ENCODE results near the gene CCIN. TPM values are rescaled to one million over a fixed set of nuclear protein-coding genes. Genes with fewer than 3 reads are reported as not detected.

The CCIN gene
- total and polyA plus RNA-seq, 2 of the 13 experiments (the other 11 are each of a cell fraction or from before 2014, with no cell fraction given) = not detected

DNA sequence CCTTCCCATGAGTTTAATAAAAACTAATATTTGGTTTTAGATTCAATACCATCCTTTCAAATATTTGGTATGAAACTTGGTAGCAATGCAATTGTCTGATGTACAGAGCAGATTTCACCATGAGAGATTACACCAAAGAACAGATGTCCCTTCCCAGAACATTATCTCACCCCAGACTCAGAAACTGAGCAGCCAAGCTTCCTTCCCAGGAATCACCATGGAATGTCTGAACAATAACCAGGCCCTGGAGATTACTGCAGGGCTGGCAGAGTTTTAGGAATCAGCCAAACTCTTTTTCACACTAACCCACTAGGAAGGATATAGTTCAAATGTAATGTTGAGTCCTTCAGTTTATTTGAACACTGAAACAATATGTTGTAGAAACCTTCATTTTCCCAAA is 45.4 kb downstream of the CCIN start:
- Histone ChIP-seq H3K27me3 (ENCODE audit: control insufficient read depth in 1 of 2, insufficient read depth in 2 of 2, low read length in 2 of 2) (no peaks in the 10 kb centered on the region), H3K4me2 (ENCODE audit: low read depth, low read length) (no peak overlapping the region), H3K4me1 (ENCODE audit: insufficient read depth, low read length) (no peaks in the 10 kb centered on the region), H3K9ac (ENCODE audit: insufficient read depth, low read depth, low read length) (no peak overlapping the region), H3K27ac (ENCODE audit: extremely low read length, insufficient read depth, low read length) (no peak overlapping the region), H4K20me1 (ENCODE audit: insufficient read depth, low read length) (no peaks in the 10 kb centered on the region), H3K79me2 (ENCODE audit: insufficient read depth, low read length) (peaks cover 4% of the 10 kb centered on the region), H3K4me3 (replicated peaks in 1 of 3; ENCODE audit: insufficient read depth in 1 of 3, low read depth in 2 of 3, low read length in 3 of 3) (no peak overlapping the region), H3K36me3 (replicated peaks in 1 of 2; ENCODE audit: control insufficient read depth in 1 of 2, insufficient read depth in 2 of 2, low read length in 2 of 2) (peaks cover 30 to 82% of the 10 kb centered on the region in 2 experiments), H3K9me3 (ENCODE audit: low read length) (no peaks in the 10 kb centered on the region), H2AFZ (ENCODE audit: low read length) (no peak overlapping the region)
- FAIRE-seq = no peak
- ChIA-PET POLR2A (no interaction called here), CTCF (ENCODE audit: low intra/inter-chr PET ratio, low total read pairs) (no interaction called here)
- intact Hi-C loops (cut with micrococcal nuclease; ENCODE audit: unreplicated experiment) (no loop called here), in situ Hi-C loops (cut with HindIII; ENCODE audit: extremely low pct_ligation_motif_present, low pct_unique_long_range_greater_than_20kb) (no loop called here)
- TF ChIP-seq GTF2F1 (IDR thresholded peaks at IDR 0.05; ENCODE audit: low read length) (no peak), HDAC2 (CRISPR knock-in tag; IDR thresholded peaks at IDR 0.05) (no peak), MZF1 (CRISPR knock-in tag; IDR thresholded peaks at IDR 0.05; ENCODE audit: borderline replicate concordance) (no peak), ZNF674 (CRISPR knock-in tag; IDR thresholded peaks at IDR 0.05; ENCODE audit: low read depth) (no peak), ARNTL (CRISPR knock-in tag; IDR thresholded peaks at IDR 0.05) (no peak)
- TF ChIP-seq, protein P1, sequence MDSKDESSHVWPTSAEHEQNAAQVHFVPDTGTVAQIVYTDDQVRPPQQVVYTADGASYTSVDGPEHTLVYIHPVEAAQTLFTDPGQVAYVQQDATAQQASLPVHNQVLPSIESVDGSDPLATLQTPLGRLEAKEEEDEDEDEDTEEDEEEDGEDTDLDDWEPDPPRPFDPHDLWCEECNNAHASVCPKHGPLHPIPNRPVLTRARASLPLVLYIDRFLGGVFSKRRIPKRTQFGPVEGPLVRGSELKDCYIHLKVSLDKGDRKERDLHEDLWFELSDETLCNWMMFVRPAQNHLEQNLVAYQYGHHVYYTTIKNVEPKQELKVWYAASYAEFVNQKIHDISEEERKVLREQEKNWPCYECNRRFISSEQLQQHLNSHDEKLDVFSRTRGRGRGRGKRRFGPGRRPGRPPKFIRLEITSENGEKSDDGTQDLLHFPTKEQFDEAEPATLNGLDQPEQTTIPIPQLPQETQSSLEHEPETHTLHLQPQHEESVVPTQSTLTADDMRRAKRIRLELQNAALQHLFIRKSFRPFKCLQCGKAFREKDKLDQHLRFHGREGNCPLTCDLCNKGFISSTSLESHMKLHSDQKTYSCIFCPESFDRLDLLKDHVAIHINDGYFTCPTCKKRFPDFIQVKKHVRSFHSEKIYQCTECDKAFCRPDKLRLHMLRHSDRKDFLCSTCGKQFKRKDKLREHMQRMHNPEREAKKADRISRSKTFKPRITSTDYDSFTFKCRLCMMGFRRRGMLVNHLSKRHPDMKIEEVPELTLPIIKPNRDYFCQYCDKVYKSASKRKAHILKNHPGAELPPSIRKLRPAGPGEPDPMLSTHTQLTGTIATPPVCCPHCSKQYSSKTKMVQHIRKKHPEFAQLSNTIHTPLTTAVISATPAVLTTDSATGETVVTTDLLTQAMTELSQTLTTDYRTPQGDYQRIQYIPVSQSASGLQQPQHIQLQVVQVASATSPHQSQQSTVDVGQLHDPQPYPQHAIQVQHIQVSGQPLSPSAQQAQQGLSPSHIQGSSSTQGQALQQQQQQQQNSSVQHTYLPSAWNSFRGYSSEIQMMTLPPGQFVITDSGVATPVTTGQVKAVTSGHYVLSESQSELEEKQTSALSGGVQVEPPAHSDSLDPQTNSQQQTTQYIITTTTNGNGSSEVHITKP (CRISPR knock-in tag; IDR thresholded peaks at IDR 0.05; ENCODE audit: low read depth) = no peak
- TF ChIP-seq, protein P2, sequence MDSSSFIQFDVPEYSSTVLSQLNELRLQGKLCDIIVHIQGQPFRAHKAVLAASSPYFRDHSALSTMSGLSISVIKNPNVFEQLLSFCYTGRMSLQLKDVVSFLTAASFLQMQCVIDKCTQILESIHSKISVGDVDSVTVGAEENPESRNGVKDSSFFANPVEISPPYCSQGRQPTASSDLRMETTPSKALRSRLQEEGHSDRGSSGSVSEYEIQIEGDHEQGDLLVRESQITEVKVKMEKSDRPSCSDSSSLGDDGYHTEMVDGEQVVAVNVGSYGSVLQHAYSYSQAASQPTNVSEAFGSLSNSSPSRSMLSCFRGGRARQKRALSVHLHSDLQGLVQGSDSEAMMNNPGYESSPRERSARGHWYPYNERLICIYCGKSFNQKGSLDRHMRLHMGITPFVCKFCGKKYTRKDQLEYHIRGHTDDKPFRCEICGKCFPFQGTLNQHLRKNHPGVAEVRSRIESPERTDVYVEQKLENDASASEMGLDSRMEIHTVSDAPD (CRISPR knock-in tag; IDR thresholded peaks at IDR 0.05) = no peak
- TF ChIP-seq, protein P3, sequence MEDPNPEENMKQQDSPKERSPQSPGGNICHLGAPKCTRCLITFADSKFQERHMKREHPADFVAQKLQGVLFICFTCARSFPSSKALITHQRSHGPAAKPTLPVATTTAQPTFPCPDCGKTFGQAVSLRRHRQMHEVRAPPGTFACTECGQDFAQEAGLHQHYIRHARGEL (CRISPR knock-in tag; IDR thresholded peaks at IDR 0.05) = no peak
- no TSS peak for BruUV-seq (replicated peaks)
- ATAC-seq = no peak
- DNase-seq (ENCODE audit: low spot score) = no peak

All from HepG2 (cell line).